Smooth muscle cell (in vitro differentiated cells): ENCODE measurements around the gene EPHB2. TPM values are rescaled to one million over a fixed set of nuclear protein-coding genes. Genes with fewer than 3 reads are reported as not detected.

Source experiments
- DNase-seq: peaks from one replicate; lab custom pipeline; 2025; ENCODE audit not compliant: unreplicated experiment; lab: John Stamatoyannopoulos, UW
- H2AFZ ChIP-seq: fragments of 200-600 bp; sonication (generic); 2 replicates; pipeline ENCODE4 v1.6.0; 2016; ENCODE audit warnings: antibody characterized with exemption, low read depth, mild to moderate bottlenecking
- H3F3A ChIP-seq: fragments of 200-600 bp; sonication (generic); 2 replicates; pipeline ENCODE4 v1.6.0; 2017; ENCODE audit warnings: antibody characterized with exemption, low read depth
- H3K27ac ChIP-seq: fragments of 200-600 bp; sonication (generic); 2 replicates; pipeline ENCODE4 v1.5.1; 2016; ENCODE audit warnings: low read depth, mild to moderate bottlenecking
- H3K27me3 ChIP-seq: fragments of 200-600 bp; sonication (generic); 2 replicates; pipeline ENCODE4 v1.6.1; 2016; ENCODE audit warnings: low read depth, mild to moderate bottlenecking
- H3K36me3 ChIP-seq: fragments of 200-600 bp; sonication (generic); 2 replicates; pipeline ENCODE4 v1.5.1; 2016; ENCODE audit warnings: low read depth
- H3K4me1 ChIP-seq: fragments of 200-600 bp; sonication (generic); 2 replicates; pipeline ENCODE4 v1.5.1; 2016; ENCODE audit warnings: low read depth
- H3K4me2 ChIP-seq: fragments of 200-600 bp; sonication (generic); 2 replicates; pipeline ENCODE4 v1.6.0; 2016; ENCODE audit warnings: mild to moderate bottlenecking
- H3K4me3 ChIP-seq: fragments of 200-600 bp; sonication (generic); 2 replicates; pipeline ENCODE4 v1.5.1; 2016; ENCODE audit warnings: mild to moderate bottlenecking
- H3K79me2 ChIP-seq: fragments of 200-600 bp; sonication (generic); 2 replicates; pipeline ENCODE4 v1.6.0; 2016; ENCODE audit warnings: low read depth, mild to moderate bottlenecking
- H3K9ac ChIP-seq: fragments of 200-600 bp; sonication (generic); 2 replicates; pipeline ENCODE4 v1.6.0; 2016; ENCODE audit warnings: low read depth
- H3K9me3 ChIP-seq: fragments of 200-600 bp; sonication (generic); replicated peaks from 2 replicates; pipeline ENCODE4 v1.5.1; 2016; ENCODE audit warnings: low read depth
- H4K20me1 ChIP-seq: fragments of 200-600 bp; sonication (generic); 2 replicates; pipeline ENCODE4 v1.6.0; 2016; ENCODE audit warnings: low read depth
- WGBS: methylation state at CpG from one replicate; pipeline ENCODE4 v1.1.7; 2016; ENCODE audit warnings: low lambda C conversion rate; 5-methylcytosine and 5-hydroxymethylcytosine counted together
- polyA plus RNA-seq: library from polyadenylated mRNA; unstranded; fragments of >200 nt; fragmentation: Nextera tagmentation; extraction: Ambion mirVana; gene quantifications from 2 replicates; pipeline ENCODE4 v1.2.1, GENCODE V29; 2016
- total RNA-seq: library from RNA; depleted of rRNA; stranded (reverse); fragments of >200 nt; gene quantifications from 2 replicates; pipeline ENCODE4 v1.2.3, GENCODE V29; 2014
- TF ChIP-seq, protein P1 (sequence below): fragments of 200-600 bp; sonication (generic); IDR thresholded peaks from 2 replicates; pipeline ENCODE4 v1.5.1; 2017; ENCODE audit warnings: borderline replicate concordance, mild to moderate bottlenecking, antibody characterized with exemption; ENCODE audit not compliant: insufficient read depth, poor library complexity, severe bottlenecking

Gene EPHB2
- total and polyA plus RNA-seq, 2 experiments from 2014 or later: 1.1 to 6.7 TPM

DNA sequence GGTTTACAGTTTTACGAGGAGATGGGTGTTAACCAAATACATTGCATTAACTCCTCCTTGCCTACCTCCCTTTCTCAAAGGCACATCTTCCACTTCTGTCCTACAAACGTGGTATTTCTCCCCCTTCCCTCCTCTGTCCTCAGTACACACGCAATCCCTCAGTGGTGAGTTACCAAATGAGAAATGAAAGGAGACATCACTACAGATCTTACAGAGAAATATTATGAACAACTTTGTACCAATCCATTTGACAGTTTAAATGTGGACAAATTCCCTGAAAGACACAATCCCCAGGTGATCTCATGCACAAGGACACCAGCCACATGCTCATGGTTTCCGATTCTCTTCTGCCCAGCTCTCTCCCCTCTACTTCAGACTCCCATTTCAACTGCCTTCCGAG, 255.7 kb downstream of the EPHB2 start:
- H4K20me1 ChIP-seq: no peaks in the 10 kb centered on the region
- no peak overlapping the region for H3K4me3 ChIP-seq
- H3K79me2 ChIP-seq: no peaks in the 10 kb centered on the region
- H3K4me2 ChIP-seq: no peak overlapping the region
- H3K27ac ChIP-seq: no peak overlapping the region
- DNase-seq: no peak
- H3F3A ChIP-seq: no peaks in the 10 kb centered on the region
- no peaks in the 10 kb centered on the region for H3K4me1 ChIP-seq
- no peak overlapping the region for H3K9ac ChIP-seq
- H3K27me3 ChIP-seq: peaks cover 11% of the 10 kb centered on the region
- 78% methylated on average over 5 of the region's 5 CpGs for WGBS
- H3K36me3 ChIP-seq: no peaks in the 10 kb centered on the region
- TF ChIP-seq, protein P1, sequence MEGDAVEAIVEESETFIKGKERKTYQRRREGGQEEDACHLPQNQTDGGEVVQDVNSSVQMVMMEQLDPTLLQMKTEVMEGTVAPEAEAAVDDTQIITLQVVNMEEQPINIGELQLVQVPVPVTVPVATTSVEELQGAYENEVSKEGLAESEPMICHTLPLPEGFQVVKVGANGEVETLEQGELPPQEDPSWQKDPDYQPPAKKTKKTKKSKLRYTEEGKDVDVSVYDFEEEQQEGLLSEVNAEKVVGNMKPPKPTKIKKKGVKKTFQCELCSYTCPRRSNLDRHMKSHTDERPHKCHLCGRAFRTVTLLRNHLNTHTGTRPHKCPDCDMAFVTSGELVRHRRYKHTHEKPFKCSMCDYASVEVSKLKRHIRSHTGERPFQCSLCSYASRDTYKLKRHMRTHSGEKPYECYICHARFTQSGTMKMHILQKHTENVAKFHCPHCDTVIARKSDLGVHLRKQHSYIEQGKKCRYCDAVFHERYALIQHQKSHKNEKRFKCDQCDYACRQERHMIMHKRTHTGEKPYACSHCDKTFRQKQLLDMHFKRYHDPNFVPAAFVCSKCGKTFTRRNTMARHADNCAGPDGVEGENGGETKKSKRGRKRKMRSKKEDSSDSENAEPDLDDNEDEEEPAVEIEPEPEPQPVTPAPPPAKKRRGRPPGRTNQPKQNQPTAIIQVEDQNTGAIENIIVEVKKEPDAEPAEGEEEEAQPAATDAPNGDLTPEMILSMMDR: no peak
- H3K9me3 ChIP-seq: no peaks in the 10 kb centered on the region
- no peak overlapping the region for H2AFZ ChIP-seq

GRCh38 chr1:22967833-22968232, 257.2 kb downstream of the EPHB2 start:
- Histone ChIP-seq H4K20me1 (no peaks in the 10 kb centered on the region), H3K27ac (no peak overlapping the region), H3K9me3 (no peaks in the 10 kb centered on the region), H3K4me3 (no peak overlapping the region), H3K27me3 (peaks cover 11% of the 10 kb centered on the region), H2AFZ (no peak overlapping the region), H3K79me2 (no peaks in the 10 kb centered on the region), H3K4me2 (no peak overlapping the region), H3K9ac (no peak overlapping the region), H3K4me1 (no peaks in the 10 kb centered on the region), H3K36me3 (no peaks in the 10 kb centered on the region), H3F3A (no peaks in the 10 kb centered on the region)
- WGBS: 45% methylated on average over 2 of the region's 2 CpGs
- DNase-seq: no peak
- TF ChIP-seq, protein P1: no peak

GRCh38 chr1:22969304-22969709, 258.7 kb downstream of the EPHB2 start:
- no peak for DNase-seq
- H3K27ac ChIP-seq: no peak overlapping the region
- H3K4me2 ChIP-seq: no peak overlapping the region
- H3K4me3 ChIP-seq: no peak overlapping the region
- H3K36me3 ChIP-seq: no peaks in the 10 kb centered on the region
- no peak overlapping the region for H3K9ac ChIP-seq
- no peaks in the 10 kb centered on the region for H3K79me2 ChIP-seq
- peaks cover 11% of the 10 kb centered on the region for H3K27me3 ChIP-seq
- no peaks in the 10 kb centered on the region for H4K20me1 ChIP-seq
- H3F3A ChIP-seq: no peaks in the 10 kb centered on the region
- 65% methylated on average over 5 of the region's 5 CpGs for WGBS
- TF ChIP-seq, protein P1: no peak
- H2AFZ ChIP-seq: no peak overlapping the region
- H3K9me3 ChIP-seq: no peaks in the 10 kb centered on the region
- H3K4me1 ChIP-seq: no peaks in the 10 kb centered on the region

- Histone ChIP-seq H3K27ac (no peak overlapping the region), H3K4me1 (no peaks in the 10 kb centered on the region), H2AFZ (no peak overlapping the region), H3K4me2 (no peak overlapping the region), H4K20me1 (no peaks in the 10 kb centered on the region), H3K27me3 (peaks cover 11% of the 10 kb centered on the region), H3K36me3 (no peaks in the 10 kb centered on the region), H3K4me3 (no peak overlapping the region), H3K9me3 (no peaks in the 10 kb centered on the region), H3K9ac (no peak overlapping the region), H3F3A (no peaks in the 10 kb centered on the region), H3K79me2 (no peaks in the 10 kb centered on the region)
- no peak for DNase-seq
- TF ChIP-seq, protein P1: no peak
- WGBS: 88% methylated on average over 2 of the region's 2 CpGs
These were observed 259.5 kb downstream of the EPHB2 start for GRCh38 chr1:22970096-22970495.
